ENCODE data around the gene B4GALT3. TPM values are rescaled to one million over a fixed set of nuclear protein-coding genes. Genes with fewer than 3 reads are reported as not detected.
A peak's percentile ranks its signal among the peaks of the same experiment; 100 is the strongest.

The B4GALT3 gene
- total RNA-seq, 2 donors from 2014 or later, result 20.2 to 29.3 TPM

DNA sequence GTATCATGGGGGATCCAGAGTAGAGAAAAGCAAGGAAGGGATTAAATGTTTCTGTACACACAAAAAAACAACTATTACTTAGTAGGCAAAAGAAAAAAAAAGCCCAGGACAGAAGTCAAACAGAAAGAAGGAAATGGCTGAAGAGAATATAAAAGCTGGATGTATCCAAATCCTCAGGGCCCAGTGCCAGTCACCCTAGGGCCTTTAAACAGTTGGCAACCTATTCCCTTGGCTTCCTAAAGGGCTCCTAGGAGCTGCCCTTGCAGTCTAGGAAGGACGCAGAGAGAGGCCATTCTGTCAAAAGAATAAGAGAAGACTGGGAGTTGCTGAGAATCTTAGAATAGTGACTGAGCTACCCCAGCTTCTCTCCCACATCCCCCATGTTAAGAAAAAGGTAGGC, 5.0 kb downstream of the B4GALT3 start:
- H3K36me3 ChIP-seq (replicated peaks in 1 of 2; ENCODE audit: insufficient read depth in 1 of 2, low read depth in 2 of 2), result peaks cover 12 to 24% of the 10 kb centered on the region in 2 donors
- H3K27me3 ChIP-seq, result no peaks in the 10 kb centered on the region
- H3K4me1 ChIP-seq, result peaks cover 39% of the 10 kb centered on the region
- peak overlapping the region in 2 of 4 donors; percentile 12 to 39 for H3K27ac ChIP-seq
- DNase-seq, result no peak
- 88 to 100% methylated on average over 1 of the region's 1 CpG for WGBS, 2 donors
- no peak for ATAC-seq
- no peak for TF ChIP-seq POLR2A (IDR thresholded peaks at IDR 0.05)
- TF ChIP-seq, protein P1, sequence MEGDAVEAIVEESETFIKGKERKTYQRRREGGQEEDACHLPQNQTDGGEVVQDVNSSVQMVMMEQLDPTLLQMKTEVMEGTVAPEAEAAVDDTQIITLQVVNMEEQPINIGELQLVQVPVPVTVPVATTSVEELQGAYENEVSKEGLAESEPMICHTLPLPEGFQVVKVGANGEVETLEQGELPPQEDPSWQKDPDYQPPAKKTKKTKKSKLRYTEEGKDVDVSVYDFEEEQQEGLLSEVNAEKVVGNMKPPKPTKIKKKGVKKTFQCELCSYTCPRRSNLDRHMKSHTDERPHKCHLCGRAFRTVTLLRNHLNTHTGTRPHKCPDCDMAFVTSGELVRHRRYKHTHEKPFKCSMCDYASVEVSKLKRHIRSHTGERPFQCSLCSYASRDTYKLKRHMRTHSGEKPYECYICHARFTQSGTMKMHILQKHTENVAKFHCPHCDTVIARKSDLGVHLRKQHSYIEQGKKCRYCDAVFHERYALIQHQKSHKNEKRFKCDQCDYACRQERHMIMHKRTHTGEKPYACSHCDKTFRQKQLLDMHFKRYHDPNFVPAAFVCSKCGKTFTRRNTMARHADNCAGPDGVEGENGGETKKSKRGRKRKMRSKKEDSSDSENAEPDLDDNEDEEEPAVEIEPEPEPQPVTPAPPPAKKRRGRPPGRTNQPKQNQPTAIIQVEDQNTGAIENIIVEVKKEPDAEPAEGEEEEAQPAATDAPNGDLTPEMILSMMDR (IDR thresholded peaks at IDR 0.05), result no peak
- no peak overlapping the region for H3K4me3 ChIP-seq
- intact Hi-C loops (cut with DNase I), result no loop called here
- H3K9me3 ChIP-seq, result no peaks in the 10 kb centered on the region

DNA sequence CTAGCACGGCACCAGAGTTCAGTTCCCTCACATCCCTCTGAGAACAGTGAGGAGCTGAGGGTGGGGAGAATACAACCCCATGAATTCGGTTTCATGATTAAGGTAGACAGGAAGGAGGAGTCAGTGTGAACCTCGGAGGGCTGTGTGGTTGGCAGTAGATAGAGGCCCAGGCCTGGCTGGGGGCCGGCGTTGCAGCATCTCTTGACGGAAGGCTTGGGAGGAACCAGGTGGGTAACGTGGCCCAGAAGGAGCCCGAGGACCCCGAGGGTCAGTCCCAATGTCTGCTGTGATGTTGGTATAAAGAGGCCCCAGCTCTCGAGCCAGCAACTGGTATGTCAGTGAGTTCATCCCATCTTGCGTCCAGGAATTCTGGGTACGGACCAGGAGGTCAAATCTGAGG, 5.6 kb downstream of the B4GALT3 start:
- ATAC-seq, result no peak
- no peak for DNase-seq
- WGBS, 2 donors, result 81 to 84% methylated on average over 12 of the region's 12 CpGs
- Histone ChIP-seq H3K9me3 (no peaks in the 10 kb centered on the region), H3K4me1 (peaks cover 44% of the 10 kb centered on the region), H3K4me3 (no peak overlapping the region), H3K27me3 (no peaks in the 10 kb centered on the region), H3K27ac (peak overlapping the region in 1 of 4 donors; percentile 39), H3K36me3 (replicated peaks in 1 of 2; ENCODE audit: insufficient read depth in 1 of 2, low read depth in 2 of 2) (peaks cover 12 to 24% of the 10 kb centered on the region in 2 donors)
- TF ChIP-seq, protein P1 (IDR thresholded peaks at IDR 0.05), result no peak
- no peak for TF ChIP-seq POLR2A (IDR thresholded peaks at IDR 0.05)
- intact Hi-C loops (cut with DNase I), result no loop called here

DNA sequence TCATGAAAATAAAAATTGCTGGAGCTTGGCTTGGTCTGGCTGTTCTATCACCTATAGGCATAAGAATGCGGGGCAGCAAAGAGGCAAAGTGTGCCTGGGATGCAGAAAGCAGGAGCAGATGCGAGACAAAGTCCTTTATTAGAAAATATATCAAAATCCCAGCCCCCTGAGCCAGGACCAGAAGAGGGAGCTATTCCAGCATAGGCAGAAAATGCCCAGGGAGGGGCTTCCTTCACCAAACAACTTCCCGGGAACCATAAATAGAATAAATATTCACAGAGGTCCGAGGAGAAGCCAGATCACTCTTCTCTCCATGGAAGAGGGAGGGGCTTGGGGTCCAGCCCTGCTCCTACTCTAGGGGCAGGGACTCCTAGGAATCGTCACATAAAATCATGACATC, 6.1 kb downstream of the B4GALT3 start:
- no peak for DNase-seq
- WGBS, 2 donors, result 53 to 58% methylated on average over 5 of the region's 5 CpGs
- H3K4me1 ChIP-seq, result peaks cover 39% of the 10 kb centered on the region
- no peaks in the 10 kb centered on the region for H3K27me3 ChIP-seq
- peaks cover 12 to 24% of the 10 kb centered on the region in 2 donors for H3K36me3 ChIP-seq (replicated peaks in 1 of 2; ENCODE audit: insufficient read depth in 1 of 2, low read depth in 2 of 2)
- TF ChIP-seq, protein P1 (IDR thresholded peaks at IDR 0.05), result no peak
- TF ChIP-seq POLR2A (IDR thresholded peaks at IDR 0.05), result no peak
- H3K27ac ChIP-seq, result peak overlapping the region in 1 of 4 donors; percentile 39
- intact Hi-C loops (cut with DNase I), result no loop called here
- no peak overlapping the region for H3K4me3 ChIP-seq
- ATAC-seq, result no peak
- no peaks in the 10 kb centered on the region for H3K9me3 ChIP-seq

DNA sequence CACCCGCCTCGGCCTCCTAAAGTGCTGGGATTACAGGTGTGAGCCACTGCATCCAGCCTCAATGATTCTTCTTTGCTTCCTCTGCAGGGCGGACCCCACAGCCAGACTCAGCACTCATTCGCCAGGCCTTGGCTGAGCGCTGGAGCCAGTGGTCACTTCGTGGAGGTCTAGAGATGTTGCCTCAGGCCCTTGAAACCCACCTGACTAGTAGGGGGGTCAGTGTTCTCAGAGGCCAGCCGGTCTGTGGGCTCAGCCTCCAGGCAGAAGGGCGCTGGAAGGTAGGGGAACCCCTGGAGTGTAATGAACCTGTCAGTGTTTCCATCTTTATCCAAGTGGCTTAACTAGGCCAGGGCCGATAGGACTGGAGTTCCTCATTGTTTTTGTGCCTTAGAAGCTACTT, 8.4 kb downstream of the B4GALT3 start:
- Histone ChIP-seq H3K27me3 (no peaks in the 10 kb centered on the region), H3K4me1 (peaks cover 39% of the 10 kb centered on the region), H3K36me3 (replicated peaks in 1 of 2; ENCODE audit: insufficient read depth in 1 of 2, low read depth in 2 of 2) (peaks cover 12 to 18% of the 10 kb centered on the region in 2 donors), H3K27ac (no peak overlapping the region), H3K9me3 (no peaks in the 10 kb centered on the region), H3K4me3 (no peak overlapping the region)
- intact Hi-C loops (cut with DNase I), result no loop called here
- ATAC-seq, result no peak
- 83 to 97% methylated on average over 3 to 9 of the region's 9 CpGs for WGBS, 2 donors
- no peak for TF ChIP-seq POLR2A (IDR thresholded peaks at IDR 0.05)
- TF ChIP-seq, protein P1 (IDR thresholded peaks at IDR 0.05), result no peak
- DNase-seq, result no peak
